NCI-H2227 treated with DMSO at 0.1 percent for 48 hours (cell line): Measurements from ENCODE around the gene C16orf96.

ENCODE experiments used
- DNase-seq: peaks from one replicate; lab custom pipeline; 2025; lab: John Stamatoyannopoulos, UW

Gene C16orf96

GRCh38 chr16:4601864-4602186 lies 45.7 kb downstream of the C16orf96 start:
- no peak for DNase-seq

GRCh38 chr16:4602331-4602730 lies 46.2 kb downstream of the C16orf96 start:
- no peak for DNase-seq

- DNase-seq: no peak
These were observed 47.6 kb downstream of the C16orf96 start for GRCh38 chr16:4603624-4604170.

- no peak for DNase-seq
These were observed 48.3 kb downstream of the C16orf96 start for GRCh38 chr16:4604401-4604800.

- DNase-seq: no peak
These were observed 50.2 kb downstream of the C16orf96 start for GRCh38 chr16:4606354-4606753.

- no peak for DNase-seq
These were observed 51.9 kb downstream of the C16orf96 start for GRCh38 chr16:4607841-4608703.

GRCh38 chr16:4608704-4608980 lies 52.5 kb downstream of the C16orf96 start:
- no peak for DNase-seq

GRCh38 chr16:4609200-4610010 lies 53.3 kb downstream of the C16orf96 start:
- no peak for DNase-seq

GRCh38 chr16:4610011-4611005 lies 54.2 kb downstream of the C16orf96 start:
- no peak for DNase-seq

- no peak for DNase-seq
These were observed 55.3 kb downstream of the C16orf96 start for GRCh38 chr16:4611337-4612021.

- DNase-seq: no peak
These were observed 56.4 kb downstream of the C16orf96 start for GRCh38 chr16:4612474-4612931.

GRCh38 chr16:4612977-4613635 lies 57.0 kb downstream of the C16orf96 start:
- DNase-seq: no peak

- no peak for DNase-seq
These were observed 57.8 kb downstream of the C16orf96 start for GRCh38 chr16:4613636-4614570.

- DNase-seq: peak; percentile 79
These were observed 58.6 kb downstream of the C16orf96 start, which contains the start of gene UBALD1 for GRCh38 chr16:4614571-4615383. Gene UBALD1, minus strand, starts transcription at chr16:4614888. Its CDS starts 91 bp downstream, at chr16:4614797.

- DNase-seq: no peak
These were observed 59.4 kb downstream of the C16orf96 start for GRCh38 chr16:4615384-4616046.

GRCh38 chr16:4616047-4616811 lies 60.1 kb downstream of the C16orf96 start:
- peak; percentile 99 for DNase-seq

- DNase-seq: no peak
These were observed 61.7 kb downstream of the C16orf96 start for GRCh38 chr16:4617880-4618279.
